ENCODE measurements around the gene SMKR1.

- no peak for TF ChIP-seq CREB1 (CRISPR knock-in tag; IDR thresholded peaks at IDR 0.05; ENCODE audit: low read depth)
- TF ChIP-seq, protein P1, sequence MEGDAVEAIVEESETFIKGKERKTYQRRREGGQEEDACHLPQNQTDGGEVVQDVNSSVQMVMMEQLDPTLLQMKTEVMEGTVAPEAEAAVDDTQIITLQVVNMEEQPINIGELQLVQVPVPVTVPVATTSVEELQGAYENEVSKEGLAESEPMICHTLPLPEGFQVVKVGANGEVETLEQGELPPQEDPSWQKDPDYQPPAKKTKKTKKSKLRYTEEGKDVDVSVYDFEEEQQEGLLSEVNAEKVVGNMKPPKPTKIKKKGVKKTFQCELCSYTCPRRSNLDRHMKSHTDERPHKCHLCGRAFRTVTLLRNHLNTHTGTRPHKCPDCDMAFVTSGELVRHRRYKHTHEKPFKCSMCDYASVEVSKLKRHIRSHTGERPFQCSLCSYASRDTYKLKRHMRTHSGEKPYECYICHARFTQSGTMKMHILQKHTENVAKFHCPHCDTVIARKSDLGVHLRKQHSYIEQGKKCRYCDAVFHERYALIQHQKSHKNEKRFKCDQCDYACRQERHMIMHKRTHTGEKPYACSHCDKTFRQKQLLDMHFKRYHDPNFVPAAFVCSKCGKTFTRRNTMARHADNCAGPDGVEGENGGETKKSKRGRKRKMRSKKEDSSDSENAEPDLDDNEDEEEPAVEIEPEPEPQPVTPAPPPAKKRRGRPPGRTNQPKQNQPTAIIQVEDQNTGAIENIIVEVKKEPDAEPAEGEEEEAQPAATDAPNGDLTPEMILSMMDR (conservative IDR thresholded peaks at IDR 0.05; ENCODE audit: low read depth in 2 of 2) = no peak
- TF ChIP-seq POLR2AphosphoS5 (IDR thresholded peaks at IDR 0.05; ENCODE audit: low read depth) = no peak
- no peak for TF ChIP-seq REST (IDR thresholded peaks at IDR 0.05; ENCODE audit: unreplicated experiment)
- TF ChIP-seq EZH2 (IDR thresholded peaks at IDR 0.05; ENCODE audit: low read depth, unreplicated experiment) = no peak
- no peak for TF ChIP-seq EZH2phosphoT487 (IDR thresholded peaks at IDR 0.05; ENCODE audit: unreplicated experiment)
- TF ChIP-seq STAT1 (IDR thresholded peaks at IDR 0.05; ENCODE audit: unreplicated experiment) = no peak
- no peak for TF ChIP-seq JUNB (IDR thresholded peaks at IDR 0.05; ENCODE audit: unreplicated experiment)
These were observed 40.5 kb upstream of the SMKR1 start for GRCh38 chr7:129461809-129462208.
